Measurements from ENCODE around the gene CACNA2D4.

The CACNA2D4 gene

GRCh38 chr12:1877169-1877878, 41.1 kb downstream of the CACNA2D4 start:
- Histone ChIP-seq H3K4me2 (no peak overlapping the region), H3K36me3 (ENCODE audit: insufficient read depth) (no peaks in the 10 kb centered on the region), H3K27me3 (ENCODE audit: insufficient read depth, low read depth) (no peaks in the 10 kb centered on the region), H3K9ac (no peak overlapping the region), H2AFZ (ENCODE audit: low read depth) (no peak overlapping the region), H3K27ac (no peak overlapping the region), H3K4me1 (ENCODE audit: low read depth, poor library complexity, severe bottlenecking) (no peaks in the 10 kb centered on the region), H3K79me2 (ENCODE audit: insufficient read depth, low read depth) (no peaks in the 10 kb centered on the region), H4K20me1 (ENCODE audit: insufficient read depth) (no peaks in the 10 kb centered on the region), H3K4me3 (IDR thresholded peaks at IDR 0.05; ENCODE audit: insufficient read depth, low read depth, low read length) (no peak overlapping the region)
- no peak for TF ChIP-seq CTCF (conservative IDR thresholded peaks at IDR 0.05; ENCODE audit: low read depth, low read length)

GRCh38 chr12:1876086-1876485, 42.4 kb downstream of the CACNA2D4 start:
- no peaks in the 10 kb centered on the region for H3K79me2 ChIP-seq (ENCODE audit: insufficient read depth, low read depth)
- H3K4me3 ChIP-seq (IDR thresholded peaks at IDR 0.05; ENCODE audit: insufficient read depth, low read depth, low read length) = no peak overlapping the region
- no peak overlapping the region for H3K4me2 ChIP-seq
- no peak overlapping the region for H2AFZ ChIP-seq (ENCODE audit: low read depth)
- H3K27me3 ChIP-seq (ENCODE audit: insufficient read depth, low read depth) = no peaks in the 10 kb centered on the region
- H4K20me1 ChIP-seq (ENCODE audit: insufficient read depth) = no peaks in the 10 kb centered on the region
- H3K4me1 ChIP-seq (ENCODE audit: low read depth, poor library complexity, severe bottlenecking) = no peaks in the 10 kb centered on the region
- no peak overlapping the region for H3K9ac ChIP-seq
- H3K27ac ChIP-seq = no peak overlapping the region
- H3K36me3 ChIP-seq (ENCODE audit: insufficient read depth) = no peaks in the 10 kb centered on the region
- TF ChIP-seq CTCF (conservative IDR thresholded peaks at IDR 0.05; ENCODE audit: low read depth, low read length) = no peak

GRCh38 chr12:1875608-1876007, 42.8 kb downstream of the CACNA2D4 start:
- Histone ChIP-seq H3K79me2 (ENCODE audit: insufficient read depth, low read depth) (no peaks in the 10 kb centered on the region), H3K4me2 (no peak overlapping the region), H3K4me3 (IDR thresholded peaks at IDR 0.05; ENCODE audit: insufficient read depth, low read depth, low read length) (no peak overlapping the region), H3K9ac (no peak overlapping the region), H2AFZ (ENCODE audit: low read depth) (no peak overlapping the region), H4K20me1 (ENCODE audit: insufficient read depth) (no peaks in the 10 kb centered on the region), H3K4me1 (ENCODE audit: low read depth, poor library complexity, severe bottlenecking) (no peaks in the 10 kb centered on the region), H3K27me3 (ENCODE audit: insufficient read depth, low read depth) (no peaks in the 10 kb centered on the region), H3K27ac (no peak overlapping the region), H3K36me3 (ENCODE audit: insufficient read depth) (no peaks in the 10 kb centered on the region)
- TF ChIP-seq CTCF (conservative IDR thresholded peaks at IDR 0.05; ENCODE audit: low read depth, low read length) = no peak

- H3K79me2 ChIP-seq (ENCODE audit: insufficient read depth, low read depth) = no peaks in the 10 kb centered on the region
- H4K20me1 ChIP-seq (ENCODE audit: insufficient read depth) = no peaks in the 10 kb centered on the region
- no peak overlapping the region for H3K9ac ChIP-seq
- no peak overlapping the region for H3K4me3 ChIP-seq (IDR thresholded peaks at IDR 0.05; ENCODE audit: insufficient read depth, low read depth, low read length)
- H3K4me1 ChIP-seq (ENCODE audit: low read depth, poor library complexity, severe bottlenecking) = no peaks in the 10 kb centered on the region
- no peaks in the 10 kb centered on the region for H3K36me3 ChIP-seq (ENCODE audit: insufficient read depth)
- H3K4me2 ChIP-seq = no peak overlapping the region
- H2AFZ ChIP-seq (ENCODE audit: low read depth) = no peak overlapping the region
- no peak overlapping the region for H3K27ac ChIP-seq
- no peak for TF ChIP-seq CTCF (conservative IDR thresholded peaks at IDR 0.05; ENCODE audit: low read depth, low read length)
- no peaks in the 10 kb centered on the region for H3K27me3 ChIP-seq (ENCODE audit: insufficient read depth, low read depth)
Observed at GRCh38 chr12:1873531-1874510, 44.6 kb downstream of the CACNA2D4 start.

All from KMS-11 (cell line).